GM21360 (cell line): ENCODE results near the gene TBATA.

Source experiments
- ATAC-seq: cut with Tn5 transposase; IDR thresholded peaks from one replicate; pipeline ENCODE4 v1.9.1; 2021; ENCODE audit warnings: mild to moderate bottlenecking, moderate library complexity; ENCODE audit not compliant: unreplicated experiment

The TBATA gene

GRCh38 chr10:70809011-70809611, 23.9 kb upstream of the TBATA start:
- no peak for ATAC-seq

- no peak for ATAC-seq
Measured at GRCh38 chr10:70807556-70807955, 22.4 kb upstream of the TBATA start.

GRCh38 chr10:70806841-70807240, 21.7 kb upstream of the TBATA start:
- ATAC-seq: no peak

GRCh38 chr10:70805619-70806215, 20.5 kb upstream of the TBATA start:
- no peak for ATAC-seq

GRCh38 chr10:70804421-70804808, 19.2 kb upstream of the TBATA start:
- no peak for ATAC-seq

- no peak for ATAC-seq
Measured at GRCh38 chr10:70803775-70804420, 18.7 kb upstream of the TBATA start.

GRCh38 chr10:70801854-70802253, 16.7 kb upstream of the TBATA start:
- ATAC-seq: no peak

- no peak for ATAC-seq
Measured at GRCh38 chr10:70799124-70799523, 13.9 kb upstream of the TBATA start.

- no peak for ATAC-seq
Measured at GRCh38 chr10:70797840-70798239, 12.7 kb upstream of the TBATA start.

- ATAC-seq: no peak
Measured at GRCh38 chr10:70795613-70796012, 10.4 kb upstream of the TBATA start.

- no peak for ATAC-seq
Measured at GRCh38 chr10:70791386-70792039, 6.3 kb upstream of the TBATA start.

- ATAC-seq: no peak
Measured at GRCh38 chr10:70786799-70787415, 1.7 kb upstream of the TBATA start.

GRCh38 chr10:70784471-70784870, 706 bp downstream of the TBATA start:
- no peak for ATAC-seq

GRCh38 chr10:70784016-70784415, 1.2 kb downstream of the TBATA start:
- ATAC-seq: no peak

- ATAC-seq: no peak
Measured at GRCh38 chr10:70782746-70783680, 2.2 kb downstream of the TBATA start.

GRCh38 chr10:70782086-70782745, 3.0 kb downstream of the TBATA start:
- ATAC-seq: no peak

GRCh38 chr10:70781461-70782051, 3.6 kb downstream of the TBATA start:
- no peak for ATAC-seq

- ATAC-seq: no peak
Measured at GRCh38 chr10:70780772-70781171, 4.4 kb downstream of the TBATA start.

GRCh38 chr10:70780370-70780760, 4.8 kb downstream of the TBATA start:
- ATAC-seq: no peak
